Colonic mucosa (tissue), 4 donors: ENCODE results near the gene NRDC. TPM values are rescaled to one million over a fixed set of nuclear protein-coding genes. Genes with fewer than 3 reads are reported as not detected.
"Not testable (repeated sequence)": the region's sequence is repeated elsewhere in the genome, so short reads cannot be mapped to it uniquely, and the experiment has no call there.

Experiments
- DNase-seq: peaks from one replicate; pipeline ENCODE4 v3.0.0-alpha.2; 2020
- H3K27ac ChIP-seq: fragments of 200-600 bp; one replicate; pipeline ENCODE4 v1.8.0; 2021
- H3K27me3 ChIP-seq: fragments of 200-600 bp; one replicate; pipeline ENCODE4 v1.8.0; 2021
- H3K36me3 ChIP-seq: fragments of 200-600 bp; one replicate; pipeline ENCODE4 v1.8.0; 2021
- H3K4me1 ChIP-seq: fragments of 200-600 bp; one replicate; pipeline ENCODE4 v1.8.0; 2021; ENCODE audit warnings: mild to moderate bottlenecking
- H3K4me3 ChIP-seq: fragments of 200-600 bp; one replicate; pipeline ENCODE4 v1.8.0; 2021
- H3K9ac ChIP-seq, 2 donors: one replicate each; pipeline ENCODE4 v1.7.0; 2013; ENCODE audit warnings: control low read depth in 2 of 2, low read depth in 2 of 2, low read length in 2 of 2
- H3K9me3 ChIP-seq: fragments of 200-600 bp; one replicate; pipeline ENCODE4 v1.8.0; 2021
- CTCF ChIP-seq: fragments of 200-600 bp; IDR thresholded peaks from one replicate; pipeline ENCODE4 v1.8.0; 2022; ENCODE audit warnings: antibody characterized with exemption, mild to moderate bottlenecking
- intact Hi-C: fragments of 100-400 bp; cut with DNase I; formaldehyde crosslinking; loops from one replicate; pipeline ENCODE4 v1.14.1; 2022
- total RNA-seq, 2 donors: library from RNA; stranded (reverse); fragmentation: NEBNext Ultra II Directional in 1 of 2; extraction: Animal tissue kit (Norgen Biotek cat#: 25700) in 1 of 2; gene quantifications; one replicate each; pipeline ENCODE4 v1.2.1, GENCODE V29; 2021
- donor health status: healthy.
- donor health status: DM: no; HTN: no; CAD: no.
- donor health status: DM: no; HTN: no; CAD: no.

Gene NRDC
- total RNA-seq, 2 donors from 2014 or later = 89.0 to 108 TPM

- intact Hi-C loops = no loop called here
Observed at GRCh38 chr1:51901151-51901550, 22.6 kb upstream of the NRDC start.

GRCh38 chr1:51899022-51899421 is 20.5 kb upstream of the NRDC start:
- no peak for TF ChIP-seq CTCF
- Histone ChIP-seq H3K27ac (no peak overlapping the region), H3K27me3 (peaks cover 10% of the 10 kb centered on the region), H3K9ac (no peak overlapping the region), H3K9me3 (no peaks in the 10 kb centered on the region), H3K4me1 (no peaks in the 10 kb centered on the region), H3K36me3 (no peaks in the 10 kb centered on the region), H3K4me3 (no peak overlapping the region)
- DNase-seq = no peak
- intact Hi-C loops = no loop called here

More at GRCh38 chr1:51901151-51901550, 22.6 kb upstream of the NRDC start:
- DNase-seq = no peak
- Histone ChIP-seq H3K27me3 (peaks cover 10% of the 10 kb centered on the region), H3K9me3 (no peaks in the 10 kb centered on the region), H3K27ac (no peak overlapping the region), H3K4me1 (no peaks in the 10 kb centered on the region), H3K4me3 (no peak overlapping the region), H3K36me3 (no peaks in the 10 kb centered on the region), H3K9ac (no peak overlapping the region)
- TF ChIP-seq CTCF = no peak

- no peak for TF ChIP-seq CTCF
- peaks cover 10% of the 10 kb centered on the region for H3K27me3 ChIP-seq
- H3K4me1 ChIP-seq = no peaks in the 10 kb centered on the region
- no peaks in the 10 kb centered on the region for H3K9me3 ChIP-seq
- intact Hi-C loops = no loop called here
- no peak overlapping the region for H3K4me3 ChIP-seq
- DNase-seq = no peak
- H3K27ac ChIP-seq = no peak overlapping the region
- H3K9ac ChIP-seq = no peak overlapping the region
- H3K36me3 ChIP-seq = no peaks in the 10 kb centered on the region
Observed at GRCh38 chr1:51898090-51898734, 19.7 kb upstream of the NRDC start.

- DNase-seq = no peak
- H3K36me3 ChIP-seq = no peaks in the 10 kb centered on the region
- H3K9ac ChIP-seq = no peak overlapping the region
- no peaks in the 10 kb centered on the region for H3K9me3 ChIP-seq
- no peak for TF ChIP-seq CTCF
- H3K27ac ChIP-seq = no peak overlapping the region
- no peaks in the 10 kb centered on the region for H3K4me1 ChIP-seq
- intact Hi-C loops = loop anchor here (2.0 kb wide), 1 partner anchor 105 kb away; no protein-coding TSS in a partner anchor
- peaks cover 10% of the 10 kb centered on the region for H3K27me3 ChIP-seq
- H3K4me3 ChIP-seq = no peak overlapping the region
Observed at GRCh38 chr1:51897699-51898031, 19.1 kb upstream of the NRDC start.

GRCh38 chr1:51894748-51895147 is 16.2 kb upstream of the NRDC start:
- H3K4me1 ChIP-seq, intact Hi-C loops, H3K9ac ChIP-seq, H3K27ac ChIP-seq, H3K36me3 ChIP-seq, H3K4me3 ChIP-seq, DNase-seq, H3K9me3 ChIP-seq: not testable (repeated sequence)
- peaks cover 10% of the 10 kb centered on the region for H3K27me3 ChIP-seq

GRCh38 chr1:51878308-51878615 is 265 bp downstream of the NRDC start:
- Histone ChIP-seq H3K36me3 (no peaks in the 10 kb centered on the region), H3K4me1 (peaks cover 6% of the 10 kb centered on the region), H3K27me3 (no peaks in the 10 kb centered on the region), H3K9ac (peak overlapping the region; percentile 99 to 100), H3K27ac (peak overlapping the region; percentile 91), H3K9me3 (no peaks in the 10 kb centered on the region), H3K4me3 (peak overlapping the region; percentile 78)
- no peak for TF ChIP-seq CTCF
- intact Hi-C loops = no loop called here
- DNase-seq = no peak
